HG03103 (cell line): Measurements from ENCODE around the gene DMAC2L.
"Not testable (repeated sequence)": the region's sequence is repeated elsewhere in the genome, so short reads cannot be mapped to it uniquely, and the experiment has no call there.

Source experiments
- ATAC-seq: cut with Tn5 transposase; IDR thresholded peaks from one replicate; pipeline ENCODE4 v1.9.1; 2021; ENCODE audit warnings: low read depth; ENCODE audit not compliant: unreplicated experiment

The DMAC2L gene, protein sequence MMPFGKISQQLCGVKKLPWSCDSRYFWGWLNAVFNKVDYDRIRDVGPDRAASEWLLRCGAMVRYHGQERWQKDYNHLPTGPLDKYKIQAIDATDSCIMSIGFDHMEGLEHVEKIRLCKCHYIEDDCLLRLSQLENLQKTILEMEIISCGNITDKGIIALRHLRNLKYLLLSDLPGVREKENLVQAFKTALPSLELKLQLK

DNA sequence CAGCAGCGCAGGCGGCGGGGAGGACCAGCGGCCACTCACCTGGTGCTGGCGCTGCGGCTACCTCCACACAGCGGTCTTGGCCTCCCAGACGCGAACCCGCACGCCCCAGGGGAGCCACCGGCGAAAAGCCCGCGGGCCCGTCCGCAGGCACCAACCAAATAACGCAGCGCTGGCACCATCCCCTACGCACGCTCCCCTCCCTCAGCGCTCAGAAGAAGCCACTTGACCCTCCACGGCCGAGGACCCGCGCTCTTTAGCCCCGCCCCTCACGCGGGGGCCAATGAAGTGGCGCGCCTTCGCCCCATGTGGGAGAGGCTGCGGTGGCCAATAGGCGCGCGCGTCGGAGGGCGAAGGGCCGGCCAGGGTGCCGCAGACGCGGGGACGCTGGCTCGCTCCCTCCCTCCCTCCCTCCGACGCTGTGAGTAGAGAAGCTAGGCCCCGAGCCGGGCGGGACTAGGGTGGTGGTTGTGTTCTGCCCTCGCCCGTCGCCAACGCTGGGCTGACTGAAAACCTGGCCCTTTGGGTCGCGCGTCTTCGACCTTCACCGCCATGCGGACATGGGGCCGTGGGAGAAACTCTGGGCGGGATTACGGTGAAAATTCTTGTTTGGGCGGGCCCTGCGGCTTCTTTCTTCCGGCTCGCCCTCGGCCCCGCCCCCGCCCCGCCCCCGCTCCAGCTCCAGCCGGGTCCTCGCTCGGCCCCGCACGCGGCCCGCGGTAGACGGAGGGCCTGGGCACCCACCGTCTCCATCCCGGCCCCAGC lies at the start of gene DMAC2L, which contains the start of gene L2HGDH:
Gene DMAC2L, plus strand, starts transcription at position 353 of the 762 bp plus-strand sequence. CDS start 9,164 bp downstream, outside the sequence.
Gene L2HGDH, minus strand, starts transcription at position 258 of the 762 bp plus-strand sequence. Its CDS starts 79 bp downstream, at position 179.
- ATAC-seq, result peak; percentile 88

DNA sequence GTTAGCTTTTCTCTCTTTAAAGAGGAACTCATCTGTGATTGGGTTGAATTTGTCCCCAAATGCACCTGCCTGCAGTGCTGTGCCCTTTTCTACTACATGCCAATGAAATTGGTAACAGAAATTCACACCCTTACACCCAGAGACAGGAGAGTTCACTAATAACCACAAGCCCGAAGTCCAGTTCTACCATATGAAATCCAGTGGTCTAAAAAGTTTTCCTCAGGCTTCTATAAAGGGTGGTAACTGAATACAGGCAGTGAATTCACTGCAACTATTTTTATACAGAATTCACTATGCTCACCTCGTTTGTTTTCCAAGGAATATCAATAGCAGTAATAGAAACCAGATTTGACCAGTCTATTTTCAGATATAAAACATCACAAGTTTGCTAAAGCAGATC lies 49.3 kb upstream of the DMAC2L start:
- ATAC-seq, result no peak

DNA sequence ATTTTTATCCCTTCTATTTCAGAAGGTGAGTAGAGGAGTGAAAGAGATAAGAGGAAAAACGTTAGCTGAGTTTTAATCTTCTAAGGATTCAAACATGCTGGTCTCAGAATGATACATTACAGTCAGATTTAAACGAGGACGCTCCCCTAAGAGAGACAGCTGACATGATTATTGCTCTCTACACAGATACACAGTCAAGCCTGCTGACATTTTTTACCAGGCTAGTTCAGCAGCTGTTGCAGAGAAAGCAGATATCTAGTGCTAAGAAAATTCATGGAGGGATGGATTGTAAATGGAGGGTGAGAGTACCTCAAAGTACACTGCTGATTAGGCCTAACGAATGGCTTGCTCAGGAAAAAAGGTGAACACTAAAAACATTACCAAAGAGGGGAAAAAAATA lies 48.8 kb upstream of the DMAC2L start:
- ATAC-seq, result no peak

DNA sequence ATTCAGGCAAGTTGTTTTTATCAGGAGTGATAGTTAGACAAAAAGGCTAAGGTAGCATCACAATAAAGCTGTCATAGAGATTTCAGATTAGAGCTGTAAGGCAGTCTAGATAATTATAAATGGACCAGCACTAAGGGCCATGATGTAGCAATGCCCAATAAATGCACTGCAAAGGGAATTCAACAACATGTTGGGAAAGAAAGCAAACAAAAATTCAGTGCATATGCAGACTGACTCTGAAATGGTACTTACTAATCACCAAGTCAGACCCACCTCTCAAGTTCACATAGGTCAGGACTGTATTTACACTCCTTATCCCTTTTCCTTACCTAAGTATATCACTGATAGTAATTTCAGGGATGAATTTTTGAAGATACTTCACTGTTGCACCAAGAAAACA lies 47.1 kb upstream of the DMAC2L start:
- ATAC-seq, result no peak

DNA sequence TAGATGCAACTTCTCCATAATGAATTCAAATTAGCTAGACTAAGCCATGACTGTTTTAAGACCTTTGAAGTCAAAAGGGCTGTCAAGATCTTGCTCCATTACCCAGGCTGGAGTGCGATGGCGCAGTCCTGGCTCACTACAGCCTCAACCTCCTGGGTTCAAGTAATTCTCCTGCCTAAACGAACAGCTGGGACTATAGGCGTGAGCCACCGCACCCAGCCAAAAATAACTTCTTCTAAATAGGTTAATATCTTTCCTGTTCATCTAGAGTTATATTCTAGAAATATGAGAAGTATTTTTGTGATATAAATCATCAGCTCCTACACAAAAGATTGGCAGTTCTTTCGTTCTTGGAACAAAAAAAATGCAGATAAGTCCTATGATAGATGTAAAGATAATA lies 41.2 kb upstream of the DMAC2L start:
- ATAC-seq, result no peak

DNA sequence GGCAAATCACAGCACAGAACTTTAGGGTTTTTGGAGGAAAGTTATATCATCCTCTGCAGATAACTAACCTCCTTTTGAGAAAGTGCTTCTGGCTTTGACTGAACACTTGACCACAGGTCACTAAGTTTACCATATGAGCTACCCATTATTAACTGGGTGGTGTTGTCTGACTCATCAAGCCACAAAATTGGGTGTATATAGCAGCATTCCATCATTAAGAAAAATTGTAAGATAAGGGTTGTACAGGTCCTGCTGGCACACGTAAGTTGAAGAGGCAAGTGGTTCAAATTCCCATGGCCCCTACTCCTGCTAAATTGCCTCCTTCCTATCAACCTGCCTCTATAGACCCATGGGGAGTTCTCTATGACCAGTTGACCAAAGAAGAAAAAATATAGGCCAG lies 39.6 kb upstream of the DMAC2L start:
- no peak for ATAC-seq

DNA sequence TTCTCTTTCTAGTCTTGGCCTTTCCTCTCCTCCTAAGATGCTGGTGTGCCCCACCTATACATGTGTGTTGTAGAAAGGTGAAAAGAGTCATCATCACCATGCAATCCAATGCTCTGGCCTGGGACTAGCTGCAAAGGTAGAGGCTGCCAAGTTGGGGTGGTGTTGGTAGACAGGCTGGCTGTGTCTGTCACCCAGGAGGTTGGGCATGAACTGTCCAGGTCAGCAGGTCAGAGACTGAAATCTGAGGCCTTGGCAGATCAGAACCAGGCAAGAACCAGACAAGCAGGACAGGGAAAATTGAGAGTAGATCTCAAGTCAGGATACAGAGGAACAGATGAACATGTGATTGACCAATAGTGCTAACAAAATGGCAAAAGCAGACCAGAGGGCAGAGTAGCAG lies 26.3 kb upstream of the DMAC2L start:
- ATAC-seq, result no peak

DNA sequence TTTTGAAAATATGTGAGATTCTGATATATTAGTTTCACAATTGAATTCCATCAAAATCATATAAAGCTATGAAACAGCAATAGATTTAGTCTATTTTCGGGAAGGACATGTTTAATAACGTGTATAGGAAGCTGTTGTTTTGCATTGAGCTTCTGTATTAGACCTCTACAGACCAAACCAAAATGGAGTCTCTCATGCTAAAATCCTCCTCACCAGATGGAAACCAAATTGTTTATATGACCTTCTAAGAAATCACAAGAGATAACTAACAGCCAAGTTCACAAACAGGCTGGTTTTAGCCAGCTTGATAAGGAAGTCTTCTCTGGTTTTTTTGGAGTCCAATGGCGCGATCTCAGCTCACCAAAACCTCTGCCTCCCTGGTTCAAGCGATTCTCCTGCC lies 24.0 kb upstream of the DMAC2L start:
- no peak for ATAC-seq

DNA sequence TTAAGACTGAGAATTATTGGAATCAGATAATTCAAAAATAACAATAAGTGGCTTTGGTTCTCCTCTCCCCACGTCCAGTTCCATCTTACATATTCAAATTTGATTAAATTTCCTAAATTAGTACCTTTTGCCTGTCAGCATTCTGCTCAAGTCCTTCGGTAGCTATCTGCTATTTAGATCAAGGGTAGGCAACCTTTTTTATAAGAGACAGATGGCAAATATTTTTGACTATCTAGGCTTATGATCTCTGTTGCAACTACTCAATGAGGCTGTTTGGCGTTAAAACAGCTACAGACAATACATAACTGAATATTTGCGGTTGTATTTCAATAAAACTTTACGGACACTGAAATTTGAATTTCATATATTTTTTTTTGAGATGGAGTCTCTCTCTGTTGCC lies 21.8 kb upstream of the DMAC2L start:
- ATAC-seq, result no peak

DNA sequence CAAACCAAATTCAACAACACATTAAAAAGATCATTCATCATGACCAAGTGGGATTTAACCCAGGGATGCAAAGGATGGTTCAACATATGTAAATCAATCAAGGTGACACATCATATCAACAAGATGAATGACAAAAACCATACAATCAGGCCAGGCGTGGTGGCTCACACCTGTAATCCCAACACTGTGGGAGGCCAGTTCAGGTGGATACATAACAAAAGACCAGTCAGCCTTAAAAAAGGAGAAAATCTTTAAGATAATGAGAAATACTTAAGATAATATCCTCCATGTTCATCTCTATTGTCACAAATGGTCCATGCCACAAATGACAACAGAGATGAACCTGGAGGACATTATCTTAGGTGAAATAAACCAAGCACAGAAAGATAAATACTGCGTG lies 12.5 kb upstream of the DMAC2L start:
- no peak for ATAC-seq

DNA sequence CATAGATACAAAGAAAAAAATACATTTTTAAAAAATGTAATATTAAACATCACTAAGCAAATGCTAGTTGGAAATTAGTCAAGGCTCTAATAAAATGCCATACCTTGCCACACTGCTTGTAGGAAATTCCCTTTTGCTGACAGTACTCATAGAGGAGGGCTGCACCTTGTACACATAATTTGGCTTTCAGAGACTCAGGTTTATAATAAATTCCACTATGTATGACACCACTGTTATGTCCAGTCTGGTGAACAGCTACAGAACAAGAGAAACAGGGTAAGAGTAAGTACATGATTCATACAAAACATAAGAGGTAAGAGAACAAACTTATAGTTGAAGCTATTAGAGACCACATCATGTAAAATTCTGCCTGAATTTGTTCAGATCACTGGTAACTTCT lies 10.2 kb upstream of the DMAC2L start:
- no peak for ATAC-seq

DNA sequence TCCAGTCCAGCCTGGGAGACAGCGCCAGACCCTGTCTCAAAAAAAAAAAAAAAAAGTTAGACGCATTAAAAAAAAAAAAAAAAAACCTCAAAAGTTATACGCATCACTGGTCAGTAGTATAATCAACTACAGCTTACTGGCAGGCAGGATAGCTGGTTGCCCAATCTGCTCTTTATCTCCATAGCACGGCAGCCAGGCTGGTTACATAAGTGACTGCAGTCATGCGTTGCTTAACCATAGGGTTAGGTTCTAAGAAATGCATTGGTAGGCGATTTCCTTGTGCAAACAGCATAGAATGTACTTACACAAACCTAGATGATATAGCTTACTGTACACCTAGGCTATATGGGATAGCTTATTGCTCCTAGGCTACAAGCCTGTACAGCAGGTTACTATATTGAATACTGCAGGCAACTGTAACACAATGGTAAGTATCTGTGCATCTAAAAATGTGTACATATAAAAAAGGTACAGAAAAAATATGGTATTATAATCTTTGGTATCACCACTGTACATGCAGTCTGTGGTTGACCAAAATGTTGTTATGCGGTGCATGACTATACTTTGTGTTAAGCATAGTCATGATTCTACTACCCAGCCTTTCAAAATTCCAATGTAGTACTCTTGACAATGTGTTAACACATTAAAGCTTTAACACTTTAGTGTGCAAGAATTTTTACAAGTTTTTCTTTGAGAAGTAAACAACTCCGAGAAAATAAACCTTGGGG lies 8.2 kb upstream of the DMAC2L start:
- ATAC-seq, result no peak

DNA sequence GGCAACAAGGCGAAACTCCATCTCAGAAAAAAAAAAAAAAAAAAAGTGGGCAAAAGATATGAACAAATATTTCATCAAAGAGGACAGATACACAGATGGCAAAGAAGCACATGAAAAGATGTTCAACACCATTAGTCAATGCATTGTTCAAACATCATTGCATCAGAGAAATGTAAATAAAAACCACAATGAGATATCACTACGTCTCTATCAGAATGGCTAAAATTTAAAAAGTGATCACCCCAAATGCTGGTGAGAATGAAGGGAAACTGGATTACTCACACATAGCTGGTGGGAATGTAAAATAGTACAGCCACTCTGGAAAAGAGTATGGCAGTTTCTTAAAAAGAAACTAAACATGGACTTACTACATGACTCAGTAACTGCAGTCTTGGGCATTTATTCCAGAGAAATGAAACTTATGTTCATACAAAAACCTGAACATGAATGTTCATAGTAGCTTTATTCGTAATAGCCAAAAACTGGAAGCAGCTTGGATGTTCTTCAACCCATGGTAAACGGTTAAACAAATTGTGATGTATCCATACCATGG lies 3.7 kb upstream of the DMAC2L start:
- ATAC-seq, result no peak

DNA sequence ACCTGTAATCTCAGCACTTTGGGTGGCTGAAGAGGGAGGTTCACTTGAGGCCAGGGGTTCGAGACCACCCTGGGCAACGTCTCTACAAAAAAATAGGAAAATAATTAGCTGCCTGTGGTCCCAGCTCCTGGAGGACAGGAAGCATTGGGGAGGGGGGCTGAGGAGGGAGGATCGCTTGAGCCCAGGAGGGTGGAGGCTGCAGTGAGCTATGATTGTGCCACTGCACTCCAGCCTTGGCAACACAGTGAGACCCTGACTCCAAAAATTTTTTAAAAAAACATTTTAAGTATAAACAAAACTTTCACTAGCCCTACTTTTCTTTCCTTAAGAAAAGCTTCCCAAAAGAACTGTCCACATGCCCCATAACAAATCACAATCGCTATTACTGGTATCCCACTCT lies 1.7 kb upstream of the DMAC2L start:
- no peak for ATAC-seq

DNA sequence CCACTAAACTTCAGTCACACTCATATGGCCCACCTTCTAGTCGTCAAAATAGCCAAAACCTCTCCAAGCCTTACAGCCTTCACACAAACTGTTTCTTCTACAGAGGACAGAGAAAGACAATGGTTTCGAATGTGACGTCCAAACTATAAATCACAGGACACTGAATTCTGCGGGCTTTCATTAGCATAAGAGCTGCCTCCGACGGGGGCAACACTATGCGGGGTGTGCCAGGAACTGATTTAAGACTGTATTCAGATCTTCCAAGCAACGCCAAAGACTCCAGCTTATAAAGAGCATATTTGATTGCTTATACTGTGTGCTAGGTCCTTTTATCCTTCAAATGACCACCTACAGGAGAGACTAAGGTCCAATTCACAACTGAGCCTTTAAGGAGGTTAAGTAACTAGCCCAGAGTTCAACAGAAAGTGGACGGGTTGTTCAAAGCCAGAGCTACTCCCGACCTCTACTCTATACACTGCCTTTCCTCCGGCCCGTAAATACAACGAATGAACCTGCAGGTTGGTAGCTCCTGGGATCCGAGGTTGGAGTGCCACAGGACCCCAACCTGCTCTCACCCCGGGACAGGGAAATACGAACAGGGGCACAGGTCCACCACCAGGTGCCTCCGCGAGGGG lies 670 bp upstream of the DMAC2L start:
- no peak for ATAC-seq

DNA sequence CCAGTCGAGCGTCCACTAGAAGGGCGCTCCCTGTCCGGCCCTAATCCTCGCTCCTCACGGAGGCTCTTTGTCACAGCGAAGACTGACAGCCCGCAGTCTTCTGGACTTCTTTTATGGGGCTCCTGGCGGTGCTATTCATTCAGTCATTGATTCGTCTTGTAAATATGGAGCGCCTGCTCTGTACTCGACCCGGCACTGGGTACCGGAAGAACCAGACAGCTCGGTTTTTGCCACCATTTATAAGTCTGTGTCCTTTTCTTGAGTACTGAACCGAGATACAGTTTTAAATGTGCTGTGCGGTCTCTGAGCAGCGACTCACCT lies 570 bp downstream of the DMAC2L start:
- ATAC-seq, result peak; percentile 16

DNA sequence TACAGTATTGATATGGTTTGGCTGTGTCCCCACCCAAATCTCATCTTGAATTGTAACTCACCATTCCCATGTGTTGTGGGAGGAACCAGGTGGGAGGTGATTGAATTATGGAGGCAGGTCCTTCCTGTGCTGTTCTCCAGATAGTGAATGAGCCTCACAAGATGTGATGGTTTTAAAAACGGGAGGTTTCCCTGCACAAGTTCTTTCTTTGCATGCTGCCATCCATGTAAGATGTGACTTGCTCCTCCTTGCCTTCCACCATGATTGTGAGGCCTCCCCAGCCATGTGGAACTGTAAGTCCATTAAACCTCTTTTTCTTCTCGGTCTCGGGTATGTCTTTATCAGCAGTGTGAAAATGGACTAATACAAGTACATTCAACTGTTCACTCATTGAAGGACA lies 2.0 kb downstream of the DMAC2L start:
- ATAC-seq, result not testable (repeated sequence)

DNA sequence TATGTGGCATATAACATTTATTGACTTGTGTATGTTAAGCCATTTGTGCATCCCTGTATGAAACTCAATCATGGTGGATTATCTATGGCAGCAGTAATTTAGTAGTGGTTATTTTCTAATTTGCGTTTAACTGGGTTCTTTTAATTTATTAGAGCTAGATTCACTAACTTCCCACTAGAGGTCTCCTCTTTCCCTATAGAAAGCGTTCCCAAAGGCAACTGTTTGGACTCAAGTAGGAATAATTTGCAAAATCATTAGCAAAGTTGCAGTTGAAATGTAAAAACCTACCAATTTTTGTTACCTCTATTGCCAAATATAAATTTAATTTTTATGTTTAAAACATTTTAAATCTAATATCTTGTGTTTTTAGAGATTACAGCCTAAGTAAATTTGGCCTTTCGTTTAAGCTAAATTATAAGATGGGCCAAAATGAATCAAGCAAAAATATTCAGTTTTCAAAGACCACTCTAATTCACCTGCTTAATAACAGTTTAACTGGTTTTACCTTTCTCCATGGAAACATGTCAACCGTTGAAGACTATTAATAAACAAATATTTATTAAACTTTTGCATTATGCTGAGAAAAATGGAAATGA lies 6.0 kb downstream of the DMAC2L start:
- ATAC-seq, result no peak

DNA sequence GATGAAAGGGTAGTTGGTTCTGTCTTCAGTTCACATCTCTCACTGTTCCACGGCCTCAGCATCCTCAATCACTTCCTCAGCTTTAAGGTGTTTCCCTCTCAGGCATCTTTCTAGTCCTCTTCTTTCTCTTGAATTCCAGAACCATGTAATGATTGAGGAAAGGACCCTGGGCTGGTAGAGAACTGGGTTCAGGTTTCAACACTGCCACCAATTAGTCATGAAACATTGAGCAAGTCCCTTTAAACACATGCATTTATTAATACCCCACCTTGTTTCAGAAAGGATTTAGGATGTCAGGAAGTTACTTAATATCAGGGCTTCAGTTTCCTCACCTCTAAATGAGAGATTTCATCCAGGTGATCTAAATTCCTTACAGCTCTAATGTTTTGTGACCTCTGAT lies 7.2 kb downstream of the DMAC2L start:
- ATAC-seq, result no peak

DNA sequence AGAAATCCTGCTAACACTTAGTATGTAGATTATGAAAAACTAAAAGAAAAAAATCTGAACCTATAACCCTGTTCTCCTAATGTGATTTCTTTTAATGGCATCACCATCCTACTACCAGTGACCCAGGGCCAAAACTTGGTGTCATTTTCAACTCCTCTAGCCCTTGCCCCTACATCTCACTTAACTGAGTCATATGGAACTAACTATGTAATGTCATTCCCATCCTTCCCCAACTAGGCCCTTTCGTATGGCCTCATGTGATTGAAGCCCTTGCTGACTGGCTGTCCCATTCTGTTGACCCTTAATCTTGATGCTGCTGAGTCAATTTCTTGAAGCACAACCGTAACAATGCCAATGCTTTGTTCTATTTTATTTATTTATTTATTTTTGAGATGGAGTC lies 7.6 kb downstream of the DMAC2L start:
- no peak for ATAC-seq

DNA sequence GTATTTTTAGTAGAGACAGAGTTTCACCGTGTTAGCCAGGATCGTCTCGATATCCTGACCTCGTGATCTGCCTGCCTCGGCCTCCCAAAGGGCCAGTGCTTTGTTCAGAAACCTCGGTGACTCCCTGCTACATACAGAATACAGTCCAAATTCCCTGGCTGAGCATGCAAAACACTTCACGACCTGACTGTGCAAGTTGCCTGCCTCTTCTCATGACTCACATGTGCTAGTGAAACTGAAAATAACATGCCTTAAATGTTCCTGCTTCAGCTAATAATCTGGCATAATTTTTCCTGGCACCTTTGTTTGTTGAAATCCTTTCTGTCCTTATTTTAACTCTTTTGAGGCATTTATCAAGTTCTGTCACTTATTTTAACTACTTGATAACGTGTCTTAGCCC lies 8.2 kb downstream of the DMAC2L start:
- ATAC-seq, result peak; percentile 33
